ENCODE data around the gene CYTH3.
"Not testable (repeated sequence)": the region's sequence is repeated elsewhere in the genome, so short reads cannot be mapped to it uniquely, and the experiment has no call there.

The CYTH3 gene

GRCh38 chr7:6154542-6155404 is 117.7 kb downstream of the CYTH3 start:
- TF ChIP-seq CTCF (IDR thresholded peaks at IDR 0.05; ENCODE audit: control insufficient read depth, insufficient read depth, low read depth, low read length, missing control alignments): no peak
- DNase-seq (ENCODE audit: low read depth): no peak
- no peak overlapping the region for H3K4me3 ChIP-seq (ENCODE audit: control insufficient read depth, low read depth, low read length)

GRCh38 chr7:6153646-6154541 is 118.5 kb downstream of the CYTH3 start:
- no peak for DNase-seq (ENCODE audit: low read depth)

GRCh38 chr7:6151994-6152735 is 120.3 kb downstream of the CYTH3 start:
- no peak for TF ChIP-seq CTCF (IDR thresholded peaks at IDR 0.05; ENCODE audit: control insufficient read depth, insufficient read depth, low read depth, low read length, missing control alignments)
- no peak for DNase-seq (ENCODE audit: low read depth)
- no peak overlapping the region for H3K4me3 ChIP-seq (ENCODE audit: control insufficient read depth, low read depth, low read length)

More at GRCh38 chr7:6153646-6154541, 118.5 kb downstream of the CYTH3 start:
- H3K4me3 ChIP-seq (ENCODE audit: control insufficient read depth, low read depth, low read length): no peak overlapping the region
- TF ChIP-seq CTCF (IDR thresholded peaks at IDR 0.05; ENCODE audit: control insufficient read depth, insufficient read depth, low read depth, low read length, missing control alignments): no peak

GRCh38 chr7:6151527-6151926 is 120.9 kb downstream of the CYTH3 start:
- H3K4me3 ChIP-seq (ENCODE audit: control insufficient read depth, low read depth, low read length); DNase-seq (ENCODE audit: low read depth): not testable (repeated sequence)

GRCh38 chr7:6149996-6150395 is 122.4 kb downstream of the CYTH3 start:
- DNase-seq (ENCODE audit: low read depth): no peak
- H3K4me3 ChIP-seq (ENCODE audit: control insufficient read depth, low read depth, low read length): no peak overlapping the region
- TF ChIP-seq CTCF (IDR thresholded peaks at IDR 0.05; ENCODE audit: control insufficient read depth, insufficient read depth, low read depth, low read length, missing control alignments): no peak

- no peak for TF ChIP-seq CTCF (IDR thresholded peaks at IDR 0.05; ENCODE audit: control insufficient read depth, insufficient read depth, low read depth, low read length, missing control alignments)
- no peak for DNase-seq (ENCODE audit: low read depth)
- no peak overlapping the region for H3K4me3 ChIP-seq (ENCODE audit: control insufficient read depth, low read depth, low read length)
Measured at GRCh38 chr7:6148724-6149360, 123.6 kb downstream of the CYTH3 start.
